Esophagus muscularis mucosa (tissue), 4 donors: Measurements from ENCODE around the gene FBXO8. TPM values are rescaled to one million over a fixed set of nuclear protein-coding genes. Genes with fewer than 3 reads are reported as not detected.
"Not testable (repeated sequence)": the region's sequence is repeated elsewhere in the genome, so short reads cannot be mapped to it uniquely, and the experiment has no call there.

Experiments used
- DNase-seq: peaks from one replicate; pipeline ENCODE4 v3.0.0-alpha.2; 2017; ENCODE audit errors: extremely low spot score
- H3K27ac ChIP-seq, 4 donors: fragments of 200-600 bp; sonication (generic); replicated peaks in 1 of 4; 1 replicate in 3 of 4; 2 replicates in 1 of 4; pipeline ENCODE4 v1.5.1; 2016 to 2019; ENCODE audit warnings: mild to moderate bottlenecking in 1 of 4
- H3K27me3 ChIP-seq, 4 donors: fragments of 200-600 bp; sonication (generic); one replicate each; pipeline versions ENCODE4 v1.5.1 to v1.6.0; 2016 to 2019
- H3K36me3 ChIP-seq, 4 donors: fragments of 200-600 bp; sonication (generic); one replicate each; pipeline ENCODE4 v1.5.1; 2016 to 2019
- H3K4me1 ChIP-seq, 4 donors: fragments of 200-600 bp; sonication (generic); one replicate each; pipeline ENCODE4 v1.5.1; 2016 to 2019
- H3K4me3 ChIP-seq, 4 donors: fragments of 200-600 bp; sonication (generic); 1 replicate in 2 of 4; 2 replicates in 2 of 4; pipeline ENCODE4 v1.5.1; 2016 to 2019; ENCODE audit warnings: mild to moderate bottlenecking in 4 of 4, moderate library complexity in 1 of 4
- H3K9me3 ChIP-seq, 4 donors: fragments of 200-600 bp; sonication (generic); 1 replicate in 3 of 4; 2 replicates in 1 of 4; pipeline ENCODE4 v1.5.1; 2016 to 2019
- EP300 ChIP-seq: sonication (generic); formaldehyde crosslinking; IDR thresholded peaks from one replicate; pipeline ENCODE4 v1.6.1; 2017; ENCODE audit warnings: antibody characterized with exemption
- POLR2A ChIP-seq: fragments of 450-650 bp; IDR thresholded peaks from one replicate; pipeline ENCODE4 v1.6.1; 2017; ENCODE audit warnings: antibody characterized with exemption, moderate library complexity, mild to moderate bottlenecking, low read depth
- POLR2AphosphoS5 ChIP-seq, 2 donors: sonication (generic); formaldehyde crosslinking; IDR thresholded peaks; one replicate each; pipeline ENCODE4 v1.6.1; 2017; ENCODE audit warnings: antibody characterized with exemption in 2 of 2
- WGBS: methylation state at CpG from one replicate; pipeline ENCODE4 v1.1.5; 2018; 5-methylcytosine and 5-hydroxymethylcytosine counted together
- intact Hi-C: fragments of 100-400 bp; cut with DNase I; formaldehyde crosslinking; loops from one replicate; pipeline ENCODE4 v1.15.1; 2023
- total RNA-seq, 4 donors: library from RNA; depleted of rRNA; stranded (reverse); fragments of >200 nt; gene quantifications; one replicate each; pipeline versions ENCODE4 v1.1.0 to v1.2.1, GENCODE V29; 2016
- TF ChIP-seq, protein P1 (sequence below), 3 experiments: fragments of 200-600 bp in 2 of 3; fragments of 450-650 bp in 1 of 3; sonication (generic) in 2 of 3; IDR thresholded peaks; one replicate each; pipeline ENCODE4 v1.5.1; 2017 to 2019; ENCODE audit warnings: antibody characterized with exemption in 3 of 3, mild to moderate bottlenecking in 2 of 3, moderate library complexity in 1 of 3

The FBXO8 gene
- total RNA-seq, 4 donors from 2014 or later = 32.0 to 48.0 (median 45.5) TPM

DNA sequence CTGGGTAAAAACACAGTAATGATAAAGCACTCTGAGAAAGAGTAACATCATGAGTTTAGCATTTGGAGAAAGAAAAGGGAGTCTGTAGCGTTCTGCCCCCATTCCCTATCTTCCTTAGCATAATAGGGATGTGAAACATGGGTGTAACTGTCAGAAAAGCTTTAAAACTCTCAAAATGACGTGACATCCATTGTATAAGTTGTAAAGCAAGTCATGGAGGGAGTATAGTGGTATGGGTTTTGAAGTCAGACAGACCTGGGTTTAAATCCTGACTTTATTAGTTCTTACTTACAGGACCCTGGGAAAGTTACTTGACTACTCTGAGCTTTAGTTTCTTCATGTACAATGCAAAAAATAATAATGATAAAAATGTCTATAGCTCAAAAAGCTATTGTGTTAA, 17.1 kb downstream of the FBXO8 start:
- Histone ChIP-seq H3K4me1 (peaks cover 15 to 31% (median 23%) of the 10 kb centered on the region in 4 donors), H3K9me3 (no peaks in the 10 kb centered on the region), H3K27ac (no peak overlapping the region), H3K4me3 (no peak overlapping the region), H3K36me3 (peaks cover 0 to 15% (median 3%) of the 10 kb centered on the region in 4 donors), H3K27me3 (no peaks in the 10 kb centered on the region)
- TF ChIP-seq EP300 = no peak
- TF ChIP-seq, protein P1, sequence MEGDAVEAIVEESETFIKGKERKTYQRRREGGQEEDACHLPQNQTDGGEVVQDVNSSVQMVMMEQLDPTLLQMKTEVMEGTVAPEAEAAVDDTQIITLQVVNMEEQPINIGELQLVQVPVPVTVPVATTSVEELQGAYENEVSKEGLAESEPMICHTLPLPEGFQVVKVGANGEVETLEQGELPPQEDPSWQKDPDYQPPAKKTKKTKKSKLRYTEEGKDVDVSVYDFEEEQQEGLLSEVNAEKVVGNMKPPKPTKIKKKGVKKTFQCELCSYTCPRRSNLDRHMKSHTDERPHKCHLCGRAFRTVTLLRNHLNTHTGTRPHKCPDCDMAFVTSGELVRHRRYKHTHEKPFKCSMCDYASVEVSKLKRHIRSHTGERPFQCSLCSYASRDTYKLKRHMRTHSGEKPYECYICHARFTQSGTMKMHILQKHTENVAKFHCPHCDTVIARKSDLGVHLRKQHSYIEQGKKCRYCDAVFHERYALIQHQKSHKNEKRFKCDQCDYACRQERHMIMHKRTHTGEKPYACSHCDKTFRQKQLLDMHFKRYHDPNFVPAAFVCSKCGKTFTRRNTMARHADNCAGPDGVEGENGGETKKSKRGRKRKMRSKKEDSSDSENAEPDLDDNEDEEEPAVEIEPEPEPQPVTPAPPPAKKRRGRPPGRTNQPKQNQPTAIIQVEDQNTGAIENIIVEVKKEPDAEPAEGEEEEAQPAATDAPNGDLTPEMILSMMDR (IDR thresholded peaks at IDR 0.05) = no peak
- no peak for TF ChIP-seq POLR2A
- no peak for TF ChIP-seq POLR2AphosphoS5 (IDR thresholded peaks at IDR 0.05)
- DNase-seq = no peak
- 46% methylated on average over 2 of the region's 2 CpGs for WGBS
- intact Hi-C loops = no loop called here

DNA sequence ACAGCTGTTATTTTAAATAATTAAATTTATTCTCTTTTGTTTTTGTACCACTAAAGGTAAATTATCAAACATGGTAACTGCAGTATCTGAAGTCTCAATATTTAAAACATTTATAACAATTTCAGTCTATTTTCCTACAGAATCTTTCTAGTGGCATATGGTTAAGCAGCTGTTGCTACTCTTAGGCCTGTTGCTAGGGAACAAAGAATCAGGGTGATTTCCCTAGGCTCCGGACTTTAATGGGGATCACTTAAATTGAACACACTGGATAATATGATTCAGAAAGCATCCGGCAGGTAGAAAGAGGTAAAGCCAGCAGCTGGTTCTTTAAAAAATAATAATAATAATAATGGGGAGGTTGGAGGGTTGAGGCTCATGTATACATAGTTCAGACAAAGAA, 17.6 kb downstream of the FBXO8 start:
- Histone ChIP-seq H3K4me1 (peaks cover 15 to 31% (median 23%) of the 10 kb centered on the region in 4 donors), H3K9me3 (no peaks in the 10 kb centered on the region), H3K36me3 (peaks cover 0 to 15% (median 3%) of the 10 kb centered on the region in 4 donors), H3K4me3 (no peak overlapping the region), H3K27ac (no peak overlapping the region), H3K27me3 (no peaks in the 10 kb centered on the region)
- TF ChIP-seq, protein P1 (IDR thresholded peaks at IDR 0.05) = no peak
- no peak for TF ChIP-seq POLR2A
- TF ChIP-seq EP300 = no peak
- no peak for TF ChIP-seq POLR2AphosphoS5 (IDR thresholded peaks at IDR 0.05)
- intact Hi-C loops = no loop called here
- WGBS = 63% methylated on average over 2 of the region's 2 CpGs
- no peak for DNase-seq

DNA sequence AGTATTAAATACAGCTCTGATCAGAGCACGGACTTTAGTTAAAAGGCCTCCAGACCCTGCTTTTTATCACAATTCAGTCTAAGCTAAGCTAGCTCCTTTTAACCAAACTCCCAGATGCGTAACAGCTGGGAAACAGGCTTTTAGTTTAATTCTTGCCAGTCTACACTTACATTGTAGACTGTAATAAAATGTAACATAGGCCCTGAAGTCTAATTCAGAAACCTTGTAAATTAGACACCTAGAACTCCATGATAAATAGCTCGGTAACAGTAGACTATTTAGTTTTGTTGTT, 20.1 kb downstream of the FBXO8 start:
- peaks cover 15 to 31% (median 23%) of the 10 kb centered on the region in 4 donors for H3K4me1 ChIP-seq
- no peak for DNase-seq
- TF ChIP-seq EP300 (no peak), POLR2AphosphoS5 (IDR thresholded peaks at IDR 0.05) (no peak), POLR2A (no peak)
- TF ChIP-seq, protein P1 (IDR thresholded peaks at IDR 0.05) = no peak
- H3K27me3 ChIP-seq = no peaks in the 10 kb centered on the region
- H3K27ac ChIP-seq = no peak overlapping the region
- 89% methylated on average over 3 of the region's 3 CpGs for WGBS
- H3K9me3 ChIP-seq = no peaks in the 10 kb centered on the region
- no peak overlapping the region for H3K4me3 ChIP-seq
- intact Hi-C loops = no loop called here
- H3K36me3 ChIP-seq = peaks cover 0 to 17% (median 5%) of the 10 kb centered on the region in 4 donors

DNA sequence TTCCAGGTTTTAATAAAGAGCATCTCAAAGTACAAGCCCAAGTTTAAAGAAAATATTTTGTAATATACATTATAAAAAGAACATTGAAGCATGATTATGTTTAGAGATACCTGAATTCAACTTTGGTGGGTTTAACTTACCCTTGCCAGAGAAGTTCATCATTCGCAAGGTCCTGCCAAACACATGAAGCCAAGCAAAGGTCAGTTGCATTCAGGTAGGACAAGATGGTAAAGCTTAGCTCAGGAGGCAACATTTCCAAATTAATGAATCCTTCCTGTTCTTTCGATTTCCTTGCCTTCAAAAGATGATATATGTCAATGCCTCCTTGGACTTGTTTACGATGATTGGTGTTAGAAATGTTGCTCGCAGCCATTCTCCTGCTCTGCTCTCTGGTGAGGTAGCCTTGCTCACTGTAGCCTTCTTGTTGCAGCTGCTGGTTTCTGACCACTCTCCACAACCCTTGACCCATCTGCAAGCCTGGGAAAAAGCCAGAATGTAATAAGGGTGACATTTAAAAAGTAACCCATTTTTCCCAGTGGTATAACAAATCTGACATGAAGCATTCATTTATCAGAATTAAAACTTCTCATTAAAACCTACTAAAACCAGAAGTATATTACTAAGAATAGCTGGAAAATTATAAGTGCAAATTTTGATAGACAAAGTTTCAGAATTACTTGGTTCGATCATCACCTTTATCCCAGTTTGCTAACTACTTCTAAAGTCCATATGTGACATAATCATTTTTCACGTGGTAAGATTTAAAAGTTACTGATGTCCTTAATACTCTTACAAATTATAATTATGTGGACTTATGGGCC, 20.6 kb downstream of the FBXO8 start:
- no peak for DNase-seq
- TF ChIP-seq EP300 = no peak
- no peak for TF ChIP-seq POLR2AphosphoS5 (IDR thresholded peaks at IDR 0.05)
- TF ChIP-seq POLR2A = no peak
- TF ChIP-seq, protein P1 (IDR thresholded peaks at IDR 0.05) = no peak
- intact Hi-C loops = no loop called here
- Histone ChIP-seq H3K27me3 (no peaks in the 10 kb centered on the region), H3K9me3 (no peaks in the 10 kb centered on the region), H3K36me3 (peaks cover 0 to 16% (median 7%) of the 10 kb centered on the region in 4 donors), H3K4me3 (no peak overlapping the region), H3K4me1 (peaks cover 15 to 31% (median 23%) of the 10 kb centered on the region in 4 donors), H3K27ac (no peak overlapping the region)
- 76% methylated on average over 6 of the region's 6 CpGs for WGBS

DNA sequence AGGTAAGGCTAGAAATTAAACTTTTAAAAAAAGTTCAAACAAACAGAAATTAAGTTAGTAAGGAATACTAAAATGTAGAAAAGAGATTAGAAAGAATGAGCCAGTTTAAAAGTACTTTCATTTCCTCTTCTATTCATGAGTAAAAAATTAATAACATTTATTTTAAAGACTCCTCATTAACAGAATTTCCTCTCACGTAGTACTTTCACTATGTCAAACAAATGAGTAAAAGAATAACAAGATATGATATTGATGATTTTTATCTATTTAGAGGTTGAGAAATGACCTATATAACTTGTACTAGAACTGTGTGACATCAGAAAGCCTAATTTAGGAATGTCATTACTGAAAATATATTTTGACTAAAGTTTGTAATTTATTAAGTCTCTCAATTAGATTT, 22.0 kb downstream of the FBXO8 start:
- intact Hi-C loops, H3K4me3 ChIP-seq, DNase-seq, H3K27ac ChIP-seq, H3K9me3 ChIP-seq, H3K27me3 ChIP-seq: not testable (repeated sequence)
- H3K4me1 ChIP-seq = peaks cover 15 to 29% (median 25%) of the 10 kb centered on the region in 4 donors
- WGBS = 59% methylated on average over 1 of the region's 1 CpG
- H3K36me3 ChIP-seq = peaks cover 0 to 28% (median 11%) of the 10 kb centered on the region in 4 donors
